Measurements from ENCODE around the gene PRRT1.

DNA sequence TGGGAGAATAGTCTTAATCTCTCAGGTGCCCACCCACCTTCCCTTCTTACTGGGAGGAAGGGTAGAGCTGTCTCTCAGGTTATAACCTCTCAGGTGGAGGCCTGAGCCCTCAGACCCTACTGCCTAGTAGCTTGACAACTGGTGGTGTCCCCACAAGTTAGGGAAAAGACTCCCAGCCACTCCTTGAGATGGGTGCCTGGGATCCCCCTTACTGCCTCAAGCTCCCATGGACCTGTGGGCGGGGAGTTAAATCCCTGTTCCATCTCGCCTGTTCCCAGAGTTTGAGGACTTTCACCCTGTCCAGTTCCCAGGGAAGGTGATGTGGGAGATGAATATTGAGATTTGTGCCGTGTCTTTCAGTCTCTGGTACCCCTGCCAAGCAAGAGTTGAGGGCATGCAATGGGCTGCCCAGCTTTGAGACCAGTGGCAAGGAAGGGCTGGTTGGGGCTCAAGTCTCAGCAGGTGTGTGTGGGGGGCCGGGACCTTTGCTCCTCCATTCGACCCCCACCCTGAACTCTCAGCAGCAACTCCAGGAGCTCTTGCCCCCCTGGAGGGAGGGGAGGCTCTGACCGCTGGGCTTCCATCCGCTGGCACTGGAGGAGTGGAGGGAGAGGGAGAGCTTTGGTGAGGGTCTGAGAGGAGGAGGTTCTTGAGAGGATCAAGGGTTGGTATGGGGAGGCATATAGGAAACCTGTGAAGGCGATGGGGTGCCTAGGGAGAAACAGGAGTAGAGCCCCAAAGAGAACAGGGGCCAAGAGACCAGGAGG is 39.4 kb upstream of the PRRT1 start:
- TF ChIP-seq MXI1 (IDR thresholded peaks at IDR 0.05; ENCODE audit: borderline replicate concordance, low read depth, low read length), result no peak
- no peak for TF ChIP-seq POLR2A (IDR thresholded peaks at IDR 0.05; ENCODE audit: low read depth, low read length)
- TF ChIP-seq CTCF (conservative IDR thresholded peaks at IDR 0.05; ENCODE audit: low read depth, low read length), result no peak
- no peak for TF ChIP-seq RCOR1 (IDR thresholded peaks at IDR 0.05; ENCODE audit: insufficient replicate concordance, low read length)
- no peak for TF ChIP-seq SMC3 (IDR thresholded peaks at IDR 0.05; ENCODE audit: low read depth, low read length)

Data from IMR-90 (cell line).